Stimulated activated naive CD8-positive, alpha-beta T cell treated with anti-CD3 and anti-CD28 coated beads, Interleukin-15, amount 100 ng/mL, for 72 hours (primary cell): ENCODE measurements around the gene GSTA5.
"Not testable (repeated sequence)": the region's sequence is repeated elsewhere in the genome, so short reads cannot be mapped to it uniquely, and the experiment has no call there.

Experiments
- ATAC-seq: fragments of 150-1000 bp; cut with Tn5 transposase; 2 replicates; pipeline ENCODE4 v1.10.0; 2021; ENCODE audit warnings: mild to moderate bottlenecking, moderate library complexity
- DNase-seq, 2 donors: peaks; one replicate each; pipeline ENCODE4 v3.0.0; 2021 to 2022
- H3K27ac Mint-ChIP-seq, 2 donors: one replicate each; pipeline ENCODE4 v1.8.0; 2022; ENCODE audit warnings: mild to moderate bottlenecking in 2 of 2, mixed read lengths in 2 of 2, moderate library complexity in 2 of 2
- H3K27me3 Mint-ChIP-seq: one replicate; pipeline ENCODE4 v1.8.0; 2022; ENCODE audit warnings: mixed read lengths
- H3K4me1 Mint-ChIP-seq: one replicate; pipeline ENCODE4 v1.8.0; 2022; ENCODE audit warnings: mild to moderate bottlenecking, mixed read lengths
- H3K4me3 Mint-ChIP-seq, 2 donors: one replicate each; pipeline ENCODE4 v1.8.0; 2022; ENCODE audit warnings: mild to moderate bottlenecking in 2 of 2, mixed read lengths in 2 of 2, moderate library complexity in 1 of 2
- H3K9me3 Mint-ChIP-seq, 2 donors: one replicate each; pipeline ENCODE4 v1.8.0; 2022; ENCODE audit warnings: mixed read lengths in 2 of 2

GSTA5 gene

GRCh38 chr6:52856137-52856536 is 15.5 kb upstream of the GSTA5 start:
- H3K4me3 Mint-ChIP-seq, ATAC-seq, H3K4me1 Mint-ChIP-seq, H3K9me3 Mint-ChIP-seq, DNase-seq: not testable (repeated sequence)
- Mint-ChIP-seq H3K27me3 (peaks cover 60% of the 10 kb centered on the region), H3K27ac (peak overlapping the region in 1 of 2 donors; percentile 3)

GRCh38 chr6:52849137-52849536 is 8.5 kb upstream of the GSTA5 start:
- no peak for DNase-seq
- ATAC-seq = no peak
- Mint-ChIP-seq H3K4me1 (no peaks in the 10 kb centered on the region), H3K27me3 (peaks cover 31% of the 10 kb centered on the region), H3K9me3 (no peaks in the 10 kb centered on the region), H3K4me3 (no peak overlapping the region), H3K27ac (no peak overlapping the region)

DNA sequence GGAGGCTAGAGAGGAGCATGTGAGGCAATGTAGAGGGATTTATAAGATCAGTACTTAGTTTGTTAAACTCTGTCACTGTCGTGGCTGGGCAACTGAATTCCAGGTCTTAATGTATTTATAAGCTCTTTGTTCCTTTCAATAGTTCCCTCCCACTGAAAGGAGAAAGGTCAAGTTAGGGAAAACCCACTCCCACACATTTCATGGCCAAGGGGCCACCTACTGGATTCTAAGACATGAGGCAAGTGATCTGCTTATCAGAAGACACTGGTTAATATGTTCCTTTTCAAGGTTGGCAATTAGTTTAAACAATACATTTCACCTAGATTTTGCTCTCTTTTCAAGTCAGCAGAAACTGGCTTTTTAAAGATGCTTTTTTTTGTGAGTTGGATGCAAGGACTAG is 5.4 kb upstream of the GSTA5 start:
- Mint-ChIP-seq H3K9me3 (no peaks in the 10 kb centered on the region), H3K27ac (no peak overlapping the region), H3K4me3 (no peak overlapping the region), H3K27me3 (peaks cover 15% of the 10 kb centered on the region), H3K4me1 (no peaks in the 10 kb centered on the region)
- ATAC-seq (no peak), DNase-seq (no peak)

GRCh38 chr6:52843605-52844004 is 3.0 kb upstream of the GSTA5 start:
- DNase-seq (no peak), ATAC-seq (no peak)
- Mint-ChIP-seq H3K4me1 (no peaks in the 10 kb centered on the region), H3K27ac (no peak overlapping the region), H3K27me3 (peaks cover 15% of the 10 kb centered on the region), H3K9me3 (no peaks in the 10 kb centered on the region), H3K4me3 (no peak overlapping the region)

- H3K4me3 Mint-ChIP-seq = no peak overlapping the region
- no peaks in the 10 kb centered on the region for H3K9me3 Mint-ChIP-seq
- ATAC-seq (peak; percentile 67), DNase-seq (peak; percentile 36 to 44)
- H3K27me3 Mint-ChIP-seq = peaks cover 33% of the 10 kb centered on the region
- no peaks in the 10 kb centered on the region for H3K4me1 Mint-ChIP-seq
- H3K27ac Mint-ChIP-seq = no peak overlapping the region
Observed at GRCh38 chr6:52839124-52840055, 1.2 kb downstream of the GSTA5 start.

DNA sequence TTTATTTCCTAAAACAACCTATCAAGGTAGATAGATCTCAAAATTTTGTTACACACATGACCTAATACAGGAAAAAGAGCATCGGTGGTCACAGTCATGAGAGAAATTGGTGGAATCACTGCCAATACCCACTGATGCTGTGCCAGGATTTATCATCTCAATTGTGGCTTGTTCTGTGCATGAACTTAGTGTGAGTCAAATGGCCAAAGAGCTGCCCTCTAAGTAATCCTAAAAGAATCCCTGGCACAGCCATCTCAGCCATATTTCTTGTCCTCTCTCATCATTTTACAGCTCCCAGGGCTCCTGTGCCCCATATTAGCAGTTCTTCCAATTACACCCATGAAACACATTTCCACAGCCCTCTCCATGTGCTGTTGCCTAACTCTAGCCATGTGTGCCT is 6.1 kb downstream of the GSTA5 start:
- ATAC-seq (no peak), DNase-seq (no peak)
- Mint-ChIP-seq H3K9me3 (no peaks in the 10 kb centered on the region), H3K27ac (no peak overlapping the region), H3K4me1 (no peaks in the 10 kb centered on the region), H3K4me3 (no peak overlapping the region), H3K27me3 (peaks cover 49% of the 10 kb centered on the region)

DNA sequence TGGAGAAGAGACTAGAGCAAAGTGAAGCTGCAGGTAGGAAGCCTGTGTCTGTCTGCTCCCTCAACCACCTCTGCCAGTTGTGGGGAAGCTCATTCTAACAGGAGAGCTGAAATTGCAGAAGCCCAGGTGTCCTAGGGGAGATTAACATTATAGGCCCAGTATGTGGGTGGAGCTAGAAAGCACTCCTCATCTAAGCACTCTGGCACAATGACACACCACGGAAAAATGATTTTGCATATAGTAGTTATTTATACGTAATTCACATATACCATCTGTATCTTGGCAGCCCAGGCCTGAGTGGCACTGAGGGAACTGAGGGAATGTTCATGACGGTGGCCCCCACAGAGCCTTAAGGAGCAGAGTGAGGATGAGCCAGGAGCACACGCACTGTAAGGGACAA is 9.7 kb downstream of the GSTA5 start:
- not testable (repeated sequence) for H3K4me3 Mint-ChIP-seq, H3K27ac Mint-ChIP-seq, ATAC-seq, DNase-seq, H3K4me1 Mint-ChIP-seq, H3K9me3 Mint-ChIP-seq
- H3K27me3 Mint-ChIP-seq = peaks cover 30% of the 10 kb centered on the region

- Mint-ChIP-seq H3K27me3 (peaks cover 31% of the 10 kb centered on the region), H3K27ac (no peak overlapping the region), H3K4me1 (no peaks in the 10 kb centered on the region), H3K4me3 (no peak overlapping the region), H3K9me3 (peaks cover 0 to 5% of the 10 kb centered on the region in 2 donors)
- ATAC-seq = peak; percentile 65
- no peak for DNase-seq
Observed at GRCh38 chr6:52829046-52829817, 11.4 kb downstream of the GSTA5 start.

- H3K4me1 Mint-ChIP-seq, ATAC-seq, H3K9me3 Mint-ChIP-seq, H3K4me3 Mint-ChIP-seq, DNase-seq, H3K27ac Mint-ChIP-seq: not testable (repeated sequence)
- H3K27me3 Mint-ChIP-seq = peaks cover 30% of the 10 kb centered on the region
Observed at GRCh38 chr6:52828621-52829020, 12.0 kb downstream of the GSTA5 start.

- not testable (repeated sequence) for ATAC-seq
Observed at GRCh38 chr6:52827073-52827783, 13.4 kb downstream of the GSTA5 start.

DNA sequence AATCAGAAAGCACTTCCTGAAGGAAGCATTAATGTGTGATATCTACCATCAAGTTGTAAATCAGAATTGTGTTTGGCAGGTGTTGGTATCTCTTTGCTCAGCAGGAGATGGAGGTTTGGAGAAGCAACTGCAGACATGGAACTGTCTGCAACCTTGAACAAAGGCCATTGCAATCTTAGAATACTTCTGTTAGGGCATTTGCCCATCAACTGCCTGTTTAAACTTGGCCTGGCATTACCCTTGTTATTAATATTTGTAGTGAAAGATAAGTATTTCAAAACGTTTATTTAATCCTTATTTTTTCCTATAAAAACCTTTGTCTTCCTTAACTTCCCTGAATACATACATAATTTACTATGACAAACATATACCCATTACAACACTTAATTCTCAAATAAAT is 14.1 kb downstream of the GSTA5 start:
- ATAC-seq (no peak), DNase-seq (no peak)
- Mint-ChIP-seq H3K4me1 (no peaks in the 10 kb centered on the region), H3K4me3 (no peak overlapping the region), H3K9me3 (peaks cover 0 to 14% of the 10 kb centered on the region in 2 donors), H3K27me3 (peaks cover 15% of the 10 kb centered on the region), H3K27ac (no peak overlapping the region)

More at GRCh38 chr6:52827073-52827783, 13.4 kb downstream of the GSTA5 start:
- H3K27me3 Mint-ChIP-seq = peaks cover 19% of the 10 kb centered on the region
- not testable (repeated sequence) for H3K4me1 Mint-ChIP-seq, H3K27ac Mint-ChIP-seq, H3K4me3 Mint-ChIP-seq, DNase-seq
- peaks cover 0 to 12% of the 10 kb centered on the region in 2 donors for H3K9me3 Mint-ChIP-seq

DNA sequence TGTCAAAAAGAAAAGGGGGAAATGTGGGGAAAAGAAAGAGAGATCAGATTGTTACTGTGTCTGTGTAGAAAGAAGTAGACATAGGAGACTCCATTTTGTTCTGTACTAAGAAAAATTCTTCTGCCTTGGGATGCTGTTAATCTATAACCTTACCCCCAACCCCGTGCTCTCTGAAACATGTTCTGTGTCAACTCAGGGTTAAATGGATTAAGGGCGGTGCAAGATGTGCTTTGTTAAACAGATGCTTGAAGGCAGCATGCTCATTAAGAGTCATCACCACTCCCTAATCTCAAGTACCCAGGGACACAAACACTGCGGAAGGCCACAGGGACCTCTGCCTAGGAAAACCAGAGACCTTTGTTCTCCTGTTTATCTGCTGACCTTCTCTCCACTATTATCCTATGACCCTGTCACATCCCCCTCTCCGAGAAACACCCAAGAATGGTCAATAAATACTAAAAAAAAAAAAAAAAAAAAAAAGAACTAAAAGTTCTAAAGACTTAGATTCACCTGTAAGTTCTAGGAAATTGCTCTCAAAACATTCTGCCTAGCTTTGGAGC is 14.6 kb downstream of the GSTA5 start:
- peaks cover 15% of the 10 kb centered on the region for H3K27me3 Mint-ChIP-seq
- H3K4me3 Mint-ChIP-seq, ATAC-seq, H3K27ac Mint-ChIP-seq, H3K4me1 Mint-ChIP-seq, DNase-seq: not testable (repeated sequence)
- H3K9me3 Mint-ChIP-seq = peaks cover 0 to 19% of the 10 kb centered on the region in 2 donors

- DNase-seq, H3K27ac Mint-ChIP-seq, H3K4me3 Mint-ChIP-seq, ATAC-seq, H3K4me1 Mint-ChIP-seq: not testable (repeated sequence)
- peaks cover 15% of the 10 kb centered on the region for H3K27me3 Mint-ChIP-seq
- H3K9me3 Mint-ChIP-seq = peaks cover 0 to 26% of the 10 kb centered on the region in 2 donors
Observed at GRCh38 chr6:52825270-52825793, 15.3 kb downstream of the GSTA5 start.

GRCh38 chr6:52821842-52822241 is 18.8 kb downstream of the GSTA5 start:
- no peak overlapping the region for H3K4me3 Mint-ChIP-seq
- no peaks in the 10 kb centered on the region for H3K4me1 Mint-ChIP-seq
- no peak for ATAC-seq

GRCh38 chr6:52820198-52820597 is 20.4 kb downstream of the GSTA5 start:
- peaks cover 0 to 26% of the 10 kb centered on the region in 2 donors for H3K9me3 Mint-ChIP-seq
- no peak overlapping the region for H3K4me3 Mint-ChIP-seq
- ATAC-seq (no peak), DNase-seq (no peak)
- peaks cover 9% of the 10 kb centered on the region for H3K27me3 Mint-ChIP-seq
- no peak overlapping the region for H3K27ac Mint-ChIP-seq
- no peaks in the 10 kb centered on the region for H3K4me1 Mint-ChIP-seq

More at GRCh38 chr6:52821842-52822241, 18.8 kb downstream of the GSTA5 start:
- Mint-ChIP-seq H3K27ac (no peak overlapping the region), H3K9me3 (peaks cover 0 to 26% of the 10 kb centered on the region in 2 donors), H3K27me3 (peaks cover 15% of the 10 kb centered on the region)
- no peak for DNase-seq
